Aortic smooth muscle cell (primary cell): ENCODE results near the gene SYNE1. TPM values are rescaled to one million over a fixed set of nuclear protein-coding genes. Genes with fewer than 3 reads are reported as not detected.

Experiments used
- total RNA-seq: library from RNA; depleted of rRNA; stranded (reverse); fragments of >200 nt; gene quantifications from 2 replicates; pipeline ENCODE4 v1.2.3, GENCODE V29; 2014

The SYNE1 gene, protein sequence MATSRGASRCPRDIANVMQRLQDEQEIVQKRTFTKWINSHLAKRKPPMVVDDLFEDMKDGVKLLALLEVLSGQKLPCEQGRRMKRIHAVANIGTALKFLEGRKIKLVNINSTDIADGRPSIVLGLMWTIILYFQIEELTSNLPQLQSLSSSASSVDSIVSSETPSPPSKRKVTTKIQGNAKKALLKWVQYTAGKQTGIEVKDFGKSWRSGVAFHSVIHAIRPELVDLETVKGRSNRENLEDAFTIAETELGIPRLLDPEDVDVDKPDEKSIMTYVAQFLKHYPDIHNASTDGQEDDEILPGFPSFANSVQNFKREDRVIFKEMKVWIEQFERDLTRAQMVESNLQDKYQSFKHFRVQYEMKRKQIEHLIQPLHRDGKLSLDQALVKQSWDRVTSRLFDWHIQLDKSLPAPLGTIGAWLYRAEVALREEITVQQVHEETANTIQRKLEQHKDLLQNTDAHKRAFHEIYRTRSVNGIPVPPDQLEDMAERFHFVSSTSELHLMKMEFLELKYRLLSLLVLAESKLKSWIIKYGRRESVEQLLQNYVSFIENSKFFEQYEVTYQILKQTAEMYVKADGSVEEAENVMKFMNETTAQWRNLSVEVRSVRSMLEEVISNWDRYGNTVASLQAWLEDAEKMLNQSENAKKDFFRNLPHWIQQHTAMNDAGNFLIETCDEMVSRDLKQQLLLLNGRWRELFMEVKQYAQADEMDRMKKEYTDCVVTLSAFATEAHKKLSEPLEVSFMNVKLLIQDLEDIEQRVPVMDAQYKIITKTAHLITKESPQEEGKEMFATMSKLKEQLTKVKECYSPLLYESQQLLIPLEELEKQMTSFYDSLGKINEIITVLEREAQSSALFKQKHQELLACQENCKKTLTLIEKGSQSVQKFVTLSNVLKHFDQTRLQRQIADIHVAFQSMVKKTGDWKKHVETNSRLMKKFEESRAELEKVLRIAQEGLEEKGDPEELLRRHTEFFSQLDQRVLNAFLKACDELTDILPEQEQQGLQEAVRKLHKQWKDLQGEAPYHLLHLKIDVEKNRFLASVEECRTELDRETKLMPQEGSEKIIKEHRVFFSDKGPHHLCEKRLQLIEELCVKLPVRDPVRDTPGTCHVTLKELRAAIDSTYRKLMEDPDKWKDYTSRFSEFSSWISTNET (N-terminal part only)
- total RNA-seq, result 194 and 230 TPM in 2 replicates

DNA sequence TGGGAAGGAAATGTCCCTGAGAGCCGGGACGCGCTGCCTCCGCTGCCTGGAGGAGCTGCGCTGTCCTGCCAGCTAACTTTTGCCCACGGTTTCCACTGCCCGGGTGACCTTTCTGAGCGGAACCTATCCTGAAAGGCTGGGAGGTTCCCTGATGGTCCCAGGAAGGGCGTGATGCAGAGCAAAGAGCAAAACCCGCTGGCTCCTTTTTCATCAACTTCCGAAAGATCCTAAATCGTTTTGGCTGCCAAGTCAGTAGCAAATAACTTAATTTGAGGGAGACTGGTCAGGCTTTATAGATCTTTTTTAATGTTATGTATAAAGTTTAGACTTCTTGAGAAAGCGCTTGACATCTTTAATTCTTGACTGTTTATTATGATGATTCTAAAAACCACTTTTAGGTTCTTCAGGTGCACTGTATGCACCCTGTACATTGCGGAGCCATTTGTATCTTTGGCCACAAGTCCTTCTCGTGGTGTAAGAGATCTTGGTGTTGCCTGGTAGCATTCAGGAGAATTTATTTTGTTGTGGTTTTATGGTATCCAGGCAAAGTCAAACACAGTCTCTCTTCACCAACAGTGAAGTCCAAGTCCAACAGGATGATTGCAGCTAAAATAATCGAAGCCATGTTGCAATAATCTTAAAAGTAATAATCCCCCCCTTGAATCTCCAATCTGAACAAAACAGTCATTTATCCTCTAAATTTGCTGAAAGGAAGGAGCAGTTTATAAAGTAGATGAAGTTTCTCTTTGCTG lies at the start of gene SYNE1:
SYNE1 (minus strand) TSS at position 67 of the 752 bp plus-strand sequence. CDS start 9,031 bp downstream, outside the sequence.

Other genes with a start within 250 kb of the SYNE1 start
- gene MYCT1, start 60.5 kb upstream of the SYNE1 start, total RNA-seq, result 3.7 and 4.1 TPM in 2 replicates
- not detected in 2 replicates for gene VIP, start 113.4 kb upstream of the SYNE1 start, total RNA-seq